HG03565 (cell line): ENCODE measurements around the gene NELFA.
A peak's percentile ranks its signal among the peaks of the same experiment; 100 is the strongest.

Experiments
- ATAC-seq: cut with Tn5 transposase; IDR thresholded peaks from one replicate; pipeline ENCODE4 v1.9.1; 2021; ENCODE audit warnings: mild to moderate bottlenecking, moderate library complexity; ENCODE audit not compliant: unreplicated experiment

The NELFA gene

DNA sequence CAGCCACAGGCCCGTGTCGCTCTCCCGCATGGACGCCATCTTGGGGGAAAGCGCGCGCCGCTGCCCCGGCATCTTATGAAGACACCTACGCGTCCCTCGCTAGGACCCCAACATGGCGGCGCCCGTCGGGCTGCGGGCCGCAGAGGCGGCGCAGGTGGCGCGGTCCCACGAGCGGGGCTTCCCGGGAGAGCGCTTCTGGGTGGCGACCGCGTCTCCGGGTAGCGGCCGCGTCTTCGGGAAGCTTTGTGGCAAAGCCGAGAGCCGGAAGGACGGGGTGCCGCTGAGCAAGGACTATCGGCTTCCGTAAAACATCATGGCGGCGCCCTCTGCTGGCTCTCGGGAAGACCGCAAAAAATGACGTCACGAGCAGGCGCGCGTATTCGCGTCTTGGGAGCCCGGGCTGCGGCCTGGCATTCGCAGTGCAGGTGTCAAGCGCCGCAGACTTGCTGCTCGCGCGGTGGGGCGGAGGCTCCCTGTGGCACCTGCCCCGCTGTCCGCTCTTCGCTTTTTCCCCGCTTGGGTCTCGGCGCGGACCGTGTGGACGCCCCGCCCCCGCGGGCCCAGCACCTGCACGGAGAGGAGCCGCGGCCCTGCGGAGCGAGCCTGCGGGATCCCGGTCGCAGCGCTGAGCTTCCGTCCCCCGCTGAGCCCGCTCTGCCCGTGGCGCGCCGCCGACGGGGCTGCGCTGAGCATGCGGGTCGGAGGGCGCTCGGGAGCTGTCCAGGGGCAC, at the start of gene NELFA:
TSS of gene NELFA (minus strand) at position 54 of the 730 bp plus-strand sequence. CDS start at position 39, 15 bp downstream.
- ATAC-seq: peak; percentile 67

DNA sequence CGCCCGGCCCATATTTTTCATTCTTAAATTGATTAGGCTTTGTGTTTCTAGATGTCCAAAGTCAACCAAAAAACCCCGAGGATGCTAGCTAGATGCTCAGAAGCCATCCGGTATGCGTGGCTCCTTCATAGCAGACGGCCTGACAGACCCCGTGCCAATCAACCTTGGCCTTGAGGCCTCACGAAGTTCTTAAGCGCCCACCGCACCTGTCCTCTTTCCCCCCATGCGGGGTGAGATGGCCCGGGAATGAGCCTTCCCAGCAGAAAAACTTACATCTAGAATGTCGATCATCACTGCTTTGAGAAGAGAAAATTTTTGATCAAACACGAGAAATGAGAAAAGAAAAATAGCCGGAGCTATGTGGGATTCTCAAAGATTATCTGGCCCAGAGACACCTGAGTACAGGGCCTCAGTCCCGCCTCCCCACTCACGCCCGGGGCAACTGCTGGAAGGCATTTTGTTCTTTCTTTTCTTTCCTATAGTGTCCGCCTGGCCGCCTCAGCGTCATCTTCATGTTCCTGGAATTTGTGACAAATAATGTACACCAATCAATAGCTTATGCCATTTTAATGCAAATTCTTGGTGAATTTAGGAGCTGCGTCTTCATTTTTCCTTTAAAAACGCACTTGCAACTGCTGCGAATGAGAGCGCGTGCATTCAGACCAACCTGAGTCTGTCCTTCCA, 48.8 kb upstream of the NELFA start:
- ATAC-seq: no peak

DNA sequence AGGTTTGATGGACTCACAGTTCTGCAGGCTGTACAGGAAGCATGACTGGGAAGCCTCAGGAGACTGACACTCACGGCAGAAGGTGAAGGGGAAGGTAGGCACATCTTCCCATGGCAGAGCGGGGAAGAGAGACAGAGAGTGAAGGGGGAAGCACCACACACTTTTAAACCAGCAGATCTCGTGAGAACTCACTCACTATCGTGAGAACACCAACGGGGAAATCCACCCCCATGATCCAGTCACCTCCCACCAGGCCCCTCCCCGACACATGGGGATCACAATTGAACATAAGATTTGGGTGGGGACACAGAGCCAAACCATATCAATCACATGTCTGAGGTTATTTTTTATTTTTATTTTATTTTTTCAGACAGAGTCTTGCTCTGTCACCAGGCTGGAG, 45.4 kb upstream of the NELFA start:
- no peak for ATAC-seq

DNA sequence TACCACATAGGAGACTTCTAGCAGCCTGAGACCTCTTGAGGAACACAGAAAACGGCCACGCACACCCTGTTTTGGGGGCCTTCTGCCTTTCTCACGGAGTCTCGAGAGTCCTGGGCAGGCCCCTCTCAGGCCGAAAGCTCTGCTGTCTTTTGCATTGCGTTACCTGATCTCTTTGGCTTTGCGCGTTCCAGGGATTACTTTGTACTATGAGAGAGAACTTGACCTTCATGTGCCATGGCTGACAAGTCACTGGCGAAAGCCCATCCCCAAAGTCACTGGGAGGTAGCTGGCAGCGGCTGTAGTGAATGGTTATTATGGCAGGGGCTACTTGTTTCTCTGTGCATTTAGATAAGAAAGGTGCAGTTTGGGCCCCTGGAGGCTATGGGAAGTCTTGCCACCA, 42.3 kb upstream of the NELFA start:
- ATAC-seq: no peak

DNA sequence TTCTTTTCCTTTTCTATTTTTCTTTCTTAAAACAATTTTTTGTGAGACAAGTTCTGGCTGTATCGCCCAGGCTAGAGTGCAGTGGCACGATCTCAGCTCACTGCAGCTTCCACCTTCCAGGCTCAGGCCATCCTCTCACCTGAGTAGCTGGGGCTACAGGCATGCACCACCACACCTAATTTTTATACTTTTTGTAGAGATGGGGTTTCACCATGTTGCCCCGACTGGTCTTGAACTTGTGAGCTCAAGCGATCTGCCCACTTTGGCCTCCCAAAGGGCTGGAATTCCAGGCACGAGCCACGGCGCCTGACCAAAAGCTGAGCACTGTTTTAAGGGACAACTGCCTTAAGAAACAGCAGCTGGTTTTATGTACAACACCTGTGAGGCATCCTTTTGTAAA, 41.0 kb upstream of the NELFA start:
- ATAC-seq: no peak

DNA sequence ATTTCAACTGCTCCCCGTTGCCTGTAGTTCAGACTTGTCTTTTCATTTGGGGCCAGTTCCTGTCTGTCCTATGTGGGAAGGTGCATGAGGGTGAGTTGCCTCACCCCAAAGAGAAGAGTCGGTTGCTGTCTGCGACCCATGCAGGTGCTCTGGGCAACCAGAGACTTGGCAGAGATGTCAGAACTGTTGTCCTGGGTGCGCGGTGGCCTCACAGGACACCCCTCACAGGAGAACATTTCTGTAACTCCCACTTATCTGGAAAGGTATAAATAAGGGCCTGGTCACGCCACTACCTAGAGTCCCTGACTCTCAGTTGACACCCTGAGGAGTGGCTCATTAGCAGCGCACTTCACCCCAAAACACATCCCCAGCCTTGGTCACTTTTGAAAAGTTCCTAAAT, 40.6 kb upstream of the NELFA start:
- ATAC-seq: no peak

DNA sequence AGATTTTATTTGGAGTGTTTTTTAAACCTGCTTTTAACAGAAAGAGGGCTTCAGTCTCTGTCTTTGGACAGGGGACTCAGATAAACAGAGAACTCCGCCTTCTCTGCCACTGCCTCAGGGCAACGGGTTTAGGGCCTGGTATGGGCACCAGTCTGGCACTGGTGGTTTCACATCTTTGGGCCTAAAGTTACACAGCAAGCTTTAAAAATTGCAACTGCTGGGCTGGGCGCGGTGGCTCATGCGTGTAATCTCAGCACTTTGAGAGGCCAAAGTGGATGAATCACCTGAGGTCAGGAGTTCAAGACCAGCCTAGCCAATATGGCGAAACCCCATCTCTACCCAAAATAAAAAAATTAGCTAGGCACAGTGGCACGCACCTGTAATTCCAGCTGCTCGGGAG, 40.1 kb upstream of the NELFA start:
- ATAC-seq: no peak

DNA sequence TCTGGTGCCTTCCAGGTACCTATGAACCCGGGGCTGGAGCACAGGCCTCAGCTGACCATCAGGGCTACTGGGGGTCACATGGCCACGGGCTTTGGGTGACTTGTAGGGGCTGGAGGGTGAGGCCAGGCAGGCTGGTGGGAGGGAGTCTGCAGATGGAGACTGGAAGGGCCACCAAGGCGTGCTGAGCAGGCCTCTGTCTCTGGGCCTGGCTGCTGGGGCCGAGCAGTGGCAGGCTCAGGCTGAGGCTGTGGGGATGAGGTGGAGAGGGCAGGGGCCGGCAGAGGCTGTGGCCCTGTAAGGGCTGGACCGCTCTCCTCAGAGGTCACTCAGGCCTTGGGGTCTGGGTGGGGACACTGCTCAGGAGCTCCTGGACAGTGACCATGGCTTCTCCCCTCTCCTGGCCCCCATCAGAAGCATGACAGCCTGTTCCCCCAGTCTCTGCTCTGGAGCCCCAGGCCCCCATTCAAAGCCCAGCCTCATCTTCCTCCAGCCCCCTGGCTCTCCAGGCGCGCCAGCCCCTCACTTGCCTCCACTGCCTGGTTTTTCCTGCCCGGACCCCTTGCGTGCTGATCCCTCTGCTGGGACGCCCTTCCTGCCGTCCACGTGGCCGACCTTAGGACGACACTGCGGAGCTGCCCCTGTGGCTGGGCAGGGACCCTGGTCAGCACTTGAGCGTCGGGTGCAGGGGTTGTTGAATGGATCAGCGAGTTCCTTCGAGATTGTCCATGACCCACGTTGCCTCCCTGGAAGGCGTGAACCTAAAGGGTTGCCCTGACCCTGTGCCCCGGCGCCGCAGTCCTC, 39.2 kb upstream of the NELFA start:
- ATAC-seq: no peak

DNA sequence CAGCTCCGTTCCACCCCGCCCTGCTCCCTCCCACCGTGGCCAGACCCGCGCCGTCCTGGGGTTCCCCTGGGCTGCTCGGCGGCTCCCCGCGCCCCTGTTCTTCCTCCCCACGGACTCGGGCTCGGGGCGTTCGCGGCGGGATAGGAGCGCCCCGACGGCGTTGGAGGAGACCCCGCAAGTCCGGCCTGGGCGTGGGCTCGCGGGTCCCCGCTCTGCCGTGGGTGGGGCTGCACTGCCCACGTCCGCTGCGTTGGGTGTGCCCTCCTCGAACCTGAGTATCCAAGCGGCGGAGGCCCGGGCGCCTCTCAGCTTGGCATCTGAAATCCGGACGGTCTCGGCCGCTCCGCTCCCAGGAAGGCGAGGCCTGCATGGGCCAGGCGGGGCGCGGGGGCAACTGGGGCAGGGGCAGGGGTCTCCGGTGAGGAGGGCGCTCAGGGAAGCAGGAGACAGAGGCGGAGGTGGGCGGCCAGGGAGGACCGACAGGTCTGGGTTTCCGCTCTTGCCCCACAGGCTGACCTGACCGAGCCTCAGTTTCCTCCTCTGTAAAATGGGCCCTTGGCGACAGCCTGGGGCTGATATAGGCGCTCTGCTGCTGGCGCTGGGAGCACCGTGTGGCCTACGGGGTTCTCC, 38.4 kb upstream of the NELFA start:
- no peak for ATAC-seq

DNA sequence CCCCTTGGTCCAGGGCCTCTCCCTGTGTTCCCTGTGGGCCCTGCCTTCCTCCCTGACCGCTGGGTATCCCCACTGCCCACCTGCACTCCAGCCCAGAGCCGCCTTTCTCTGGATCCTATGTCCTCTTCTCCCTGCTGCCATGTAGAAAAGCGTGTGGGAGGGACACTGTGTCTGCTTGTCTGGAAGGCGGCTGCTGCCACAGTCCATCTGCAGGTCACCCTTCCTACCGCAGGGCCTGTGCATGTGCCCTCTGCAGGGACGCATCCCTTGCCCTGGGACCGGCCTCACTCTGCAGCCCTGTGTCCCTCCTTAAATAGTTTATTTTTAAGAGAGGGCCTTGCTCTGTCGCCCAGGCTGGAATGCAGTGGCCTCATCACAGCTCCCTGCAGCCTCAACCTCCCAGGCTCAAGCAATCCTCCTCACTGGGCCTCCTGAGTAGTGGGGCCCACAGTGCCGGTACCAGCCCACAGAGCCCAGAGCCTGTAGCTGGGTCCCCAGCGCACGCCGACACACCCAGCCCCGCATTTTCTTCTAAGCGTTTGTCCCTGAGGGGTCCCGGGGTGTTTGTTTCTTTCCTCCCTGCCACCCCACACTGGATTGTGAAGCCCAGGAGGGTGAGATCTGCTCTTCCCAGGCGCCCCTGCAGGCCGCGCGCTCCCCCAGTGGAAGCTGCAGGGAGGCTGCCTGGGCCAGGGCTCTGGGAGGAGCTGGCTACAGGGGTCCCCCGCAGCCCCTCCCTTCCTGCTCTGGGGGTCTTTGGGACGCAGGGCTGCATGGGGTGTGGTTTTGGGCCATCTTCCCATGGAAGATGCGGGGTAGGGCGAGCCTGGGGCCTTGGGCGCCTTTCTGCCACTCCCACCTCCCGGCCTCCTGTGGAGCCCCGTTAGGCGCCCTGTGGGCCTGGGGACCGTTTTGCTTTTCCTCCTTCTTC, 37.5 kb upstream of the NELFA start:
- ATAC-seq: no peak

DNA sequence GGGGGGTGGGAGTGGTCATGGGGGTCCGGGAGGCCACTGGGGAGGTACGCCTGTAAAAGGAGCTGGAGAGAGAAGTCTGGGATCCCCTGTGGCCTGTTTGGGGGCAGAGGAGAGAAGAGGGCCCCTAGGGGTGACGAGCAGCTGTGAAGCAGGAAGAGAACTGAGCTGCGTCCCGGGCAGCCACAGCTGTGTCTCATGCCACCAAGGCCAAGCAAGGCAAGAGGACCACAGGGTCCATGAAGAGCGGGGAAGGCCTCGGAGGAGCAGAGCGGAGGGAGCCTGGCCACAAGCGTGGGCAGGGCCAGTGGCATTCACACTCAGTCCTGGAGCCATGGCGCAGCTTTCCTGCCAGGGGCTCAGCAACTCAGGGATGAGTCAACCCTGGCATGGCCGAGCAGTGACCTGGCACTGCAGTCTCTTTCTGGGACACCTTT, 36.8 kb upstream of the NELFA start:
- no peak for ATAC-seq

DNA sequence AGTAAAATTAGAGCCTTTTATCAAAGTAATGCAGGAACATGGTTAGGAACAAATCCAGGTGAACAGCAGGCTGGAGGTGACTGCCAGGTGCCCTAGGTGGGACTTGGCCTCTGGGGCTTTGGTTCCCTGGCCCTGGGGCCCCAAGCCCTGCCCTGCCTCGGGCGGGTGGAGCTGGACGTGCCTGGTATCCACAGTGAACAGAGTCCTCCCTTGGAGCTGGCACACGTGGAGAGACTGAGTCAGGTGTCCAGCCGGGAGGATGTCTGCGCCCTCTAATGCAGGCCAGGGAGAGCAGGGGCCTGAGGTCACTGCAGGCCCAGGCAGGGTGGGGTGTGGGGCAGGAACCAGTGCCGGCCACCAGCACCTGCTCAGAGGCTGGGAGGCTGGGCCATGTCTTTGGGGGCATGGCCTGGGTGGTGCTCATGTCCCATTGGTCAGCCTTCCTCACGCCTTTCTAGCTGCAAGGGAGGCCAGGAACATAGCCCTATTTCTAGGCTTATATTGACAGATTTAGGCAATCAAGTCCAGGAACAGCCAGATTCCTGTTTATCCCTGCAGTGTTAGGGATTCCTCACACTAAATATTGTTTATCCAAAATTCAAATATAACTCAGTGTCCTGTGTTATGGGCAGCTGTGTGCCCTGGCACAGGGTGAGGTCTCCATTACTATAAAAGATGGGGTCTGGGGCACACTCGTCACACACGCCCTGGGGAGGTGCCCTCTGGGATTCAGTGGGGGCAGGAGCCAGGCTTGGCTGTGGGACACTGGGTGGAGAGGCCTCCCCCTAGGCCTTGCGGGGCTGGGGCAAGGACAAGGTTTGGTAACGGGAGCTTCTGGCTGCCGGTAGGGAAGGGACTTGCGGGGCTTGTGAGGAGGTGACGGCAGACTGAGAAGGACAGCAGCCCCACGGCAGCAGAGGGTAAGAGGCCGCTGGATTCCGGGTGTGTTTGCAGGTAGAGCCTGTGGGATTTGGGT, 36.1 kb upstream of the NELFA start:
- no peak for ATAC-seq

DNA sequence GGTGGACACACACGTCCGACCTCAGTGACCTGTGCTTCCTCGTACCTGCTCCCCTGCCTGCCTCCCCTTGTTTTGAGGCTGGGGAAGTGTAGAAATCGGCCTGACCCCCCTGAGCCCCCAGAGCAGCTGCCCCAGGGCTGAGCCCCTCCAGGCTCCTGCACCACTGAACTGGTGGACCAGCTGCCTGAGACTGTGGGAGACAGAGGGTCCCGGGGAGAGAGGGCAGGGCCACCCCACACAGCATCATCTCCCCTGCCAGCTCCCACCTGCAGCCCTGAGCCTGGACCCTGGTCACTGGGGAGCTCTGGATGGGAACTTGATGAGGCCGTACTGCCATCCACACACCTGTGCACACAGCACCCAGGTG, 35.3 kb upstream of the NELFA start:
- ATAC-seq: no peak

DNA sequence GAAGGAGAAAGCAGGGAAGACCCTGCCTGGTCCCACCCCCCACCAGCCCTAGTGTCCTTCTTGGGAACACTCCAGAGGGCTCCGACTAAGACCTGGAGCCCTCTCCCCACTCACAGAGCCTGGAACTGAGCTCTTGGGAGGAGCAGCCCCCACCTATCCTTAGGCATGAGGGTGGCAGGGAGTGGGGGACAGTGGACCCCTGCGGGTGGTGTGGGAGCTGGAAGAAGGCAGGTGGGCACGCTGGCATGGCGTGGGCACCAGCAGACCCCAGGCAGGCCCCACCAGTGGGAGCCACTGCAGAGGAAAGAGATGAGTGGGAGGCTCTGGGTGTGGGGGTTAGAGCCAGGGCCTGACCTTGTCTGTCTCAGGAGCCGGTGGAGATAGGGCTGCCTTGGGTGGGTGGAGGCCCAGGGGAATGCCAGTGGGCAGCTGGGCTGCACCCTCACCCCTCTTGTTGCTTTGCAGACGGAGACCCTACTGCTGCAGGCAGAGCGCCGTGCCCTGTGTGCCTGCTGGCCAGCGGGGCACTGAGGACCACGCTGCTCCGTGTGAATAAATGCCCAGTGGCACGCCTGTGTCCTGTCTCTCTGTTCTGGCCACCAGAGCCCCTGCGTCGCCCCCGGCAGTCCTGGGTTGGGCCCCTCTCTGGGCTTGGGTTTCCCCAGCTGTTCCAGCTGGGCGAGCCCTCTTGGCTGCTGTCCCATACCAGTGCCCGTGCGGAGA, 34.8 kb upstream of the NELFA start:
- no peak for ATAC-seq

DNA sequence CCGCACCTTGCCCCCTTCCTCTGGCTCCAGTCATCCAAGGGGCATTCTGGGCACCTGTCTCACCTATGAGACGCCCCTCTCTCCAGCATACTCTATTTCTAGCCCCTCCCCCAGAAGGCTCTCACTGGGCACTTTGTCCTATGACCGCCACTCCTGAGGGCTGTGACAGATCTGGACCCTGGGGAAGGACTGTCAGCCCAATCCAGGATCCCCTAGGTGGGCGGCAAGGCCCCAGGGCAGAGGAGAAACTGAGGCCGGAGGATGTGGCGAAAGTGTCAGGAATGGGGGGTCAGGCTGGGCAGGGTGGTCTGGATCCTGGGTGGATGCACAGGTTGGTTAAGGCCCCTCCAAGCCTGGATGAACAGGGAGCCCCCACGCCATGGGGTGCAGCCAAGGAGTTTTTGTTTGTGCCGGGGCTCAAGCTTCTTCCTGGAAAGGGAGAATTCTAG, 34.2 kb upstream of the NELFA start:
- no peak for ATAC-seq

DNA sequence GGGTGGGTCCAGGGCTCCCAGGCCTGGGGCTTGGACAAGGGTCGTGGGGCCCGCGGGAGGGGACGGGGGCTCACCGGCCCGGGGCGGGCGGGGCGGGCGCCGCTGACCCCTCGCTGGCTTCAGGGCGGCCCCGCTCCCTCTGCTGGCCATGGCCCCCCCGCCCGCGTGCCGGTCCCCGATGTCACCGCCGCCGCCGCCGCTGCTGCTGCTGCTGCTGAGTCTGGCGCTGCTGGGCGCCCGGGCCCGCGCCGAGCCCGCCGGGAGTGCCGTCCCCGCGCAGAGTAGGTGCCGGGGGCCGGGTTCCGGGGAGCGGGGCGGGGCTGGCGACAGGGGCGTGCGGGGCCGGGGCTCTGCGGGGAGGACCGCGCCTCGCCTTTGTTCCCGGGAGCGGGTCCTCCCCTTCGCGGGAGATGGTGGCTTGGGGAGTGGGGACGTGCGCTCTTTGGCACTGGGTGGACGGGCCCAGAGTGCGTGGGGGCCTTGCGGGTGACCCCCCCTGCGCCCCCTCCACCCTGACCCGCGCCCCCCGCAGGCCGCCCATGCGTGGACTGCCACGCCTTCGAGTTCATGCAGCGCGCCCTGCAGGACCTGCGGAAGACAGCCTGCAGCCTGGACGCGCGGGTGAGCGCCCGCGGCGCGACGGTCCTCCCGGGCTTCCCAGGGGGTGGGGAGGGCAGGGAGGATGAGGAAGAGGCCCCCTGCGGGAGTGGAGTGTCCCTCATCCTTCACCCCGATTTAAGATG, 33.6 kb upstream of the NELFA start:
- no peak for ATAC-seq

DNA sequence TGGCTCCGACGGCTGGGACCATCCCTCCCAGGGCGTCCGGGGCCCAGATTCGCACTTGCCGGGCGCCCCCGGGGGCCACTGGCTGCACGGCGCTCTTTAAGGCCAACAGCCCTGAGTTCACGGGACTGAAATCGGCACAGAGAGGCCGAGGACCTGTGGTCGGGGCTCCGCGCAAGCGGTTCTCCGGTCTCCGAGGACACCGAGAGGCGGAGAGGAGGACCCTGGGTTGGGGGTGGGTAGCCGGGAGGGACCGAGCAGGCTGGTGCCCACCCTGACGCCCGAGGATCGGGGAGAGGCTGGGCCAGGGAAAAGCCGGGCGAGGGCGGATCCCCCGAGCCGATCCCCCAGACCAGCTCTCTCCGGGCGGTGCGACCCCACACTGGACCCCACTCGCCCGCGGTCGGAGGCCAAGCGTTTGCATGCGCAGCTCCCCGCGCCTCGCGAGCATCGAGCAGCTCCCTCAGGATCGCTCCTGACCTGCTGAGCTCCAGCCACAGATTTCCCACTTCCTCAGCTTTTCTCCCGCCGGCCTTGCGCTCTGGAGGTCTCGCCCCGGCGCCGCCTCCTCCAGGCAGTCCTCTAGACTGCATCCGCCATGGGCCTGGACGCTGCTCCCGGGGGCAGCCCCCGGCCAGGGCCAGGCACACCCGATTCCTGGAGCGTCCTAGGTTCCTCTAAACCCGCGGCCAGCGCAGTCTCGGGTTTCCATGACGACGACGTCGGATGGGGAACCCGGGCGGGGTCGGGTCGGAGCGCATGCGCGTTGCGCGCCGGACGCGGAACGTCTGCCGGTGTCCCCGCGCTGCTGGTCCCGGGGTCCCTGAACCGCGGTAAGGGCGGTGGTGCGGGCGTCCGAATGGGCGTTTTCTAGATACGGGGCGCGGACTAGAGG, 32.7 kb upstream of the NELFA start:
- no peak for ATAC-seq
